ENCODE measurements around the gene IFT88. TPM values are rescaled to one million over a fixed set of nuclear protein-coding genes. Genes with fewer than 3 reads are reported as not detected.

IFT88 gene
- total RNA-seq, 1 donor from 2014 or later, result 8.1 TPM

DNA sequence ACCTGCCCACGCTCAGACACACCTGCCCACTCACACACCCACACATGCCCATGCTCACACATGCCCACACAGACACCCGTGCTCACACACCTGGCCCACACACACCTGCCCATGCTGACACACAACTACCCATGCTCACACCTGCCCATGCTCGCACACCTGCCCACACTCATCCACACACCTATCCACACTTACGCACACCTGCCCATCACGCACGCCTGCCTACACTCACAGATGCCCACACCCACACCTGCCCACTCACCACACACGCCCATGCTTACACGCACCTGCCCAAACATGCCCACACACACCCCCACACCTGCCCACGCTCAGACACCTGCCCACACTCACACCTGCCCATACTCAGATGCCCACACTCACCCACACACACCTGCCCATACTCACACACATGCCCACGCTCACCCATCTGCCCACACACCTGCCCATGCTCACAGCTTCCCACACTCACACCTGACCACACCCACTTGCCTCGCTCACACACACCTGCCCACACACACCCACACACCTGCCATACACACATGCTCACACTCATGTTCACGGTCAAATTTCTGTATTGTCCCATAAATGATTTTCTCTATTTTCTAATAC lies 152.1 kb downstream of the IFT88 start:
- TF ChIP-seq, protein P1, sequence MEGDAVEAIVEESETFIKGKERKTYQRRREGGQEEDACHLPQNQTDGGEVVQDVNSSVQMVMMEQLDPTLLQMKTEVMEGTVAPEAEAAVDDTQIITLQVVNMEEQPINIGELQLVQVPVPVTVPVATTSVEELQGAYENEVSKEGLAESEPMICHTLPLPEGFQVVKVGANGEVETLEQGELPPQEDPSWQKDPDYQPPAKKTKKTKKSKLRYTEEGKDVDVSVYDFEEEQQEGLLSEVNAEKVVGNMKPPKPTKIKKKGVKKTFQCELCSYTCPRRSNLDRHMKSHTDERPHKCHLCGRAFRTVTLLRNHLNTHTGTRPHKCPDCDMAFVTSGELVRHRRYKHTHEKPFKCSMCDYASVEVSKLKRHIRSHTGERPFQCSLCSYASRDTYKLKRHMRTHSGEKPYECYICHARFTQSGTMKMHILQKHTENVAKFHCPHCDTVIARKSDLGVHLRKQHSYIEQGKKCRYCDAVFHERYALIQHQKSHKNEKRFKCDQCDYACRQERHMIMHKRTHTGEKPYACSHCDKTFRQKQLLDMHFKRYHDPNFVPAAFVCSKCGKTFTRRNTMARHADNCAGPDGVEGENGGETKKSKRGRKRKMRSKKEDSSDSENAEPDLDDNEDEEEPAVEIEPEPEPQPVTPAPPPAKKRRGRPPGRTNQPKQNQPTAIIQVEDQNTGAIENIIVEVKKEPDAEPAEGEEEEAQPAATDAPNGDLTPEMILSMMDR (IDR thresholded peaks at IDR 0.05; ENCODE audit: borderline replicate concordance), result no peak
- Histone ChIP-seq H3K4me3 (no peak overlapping the region), H3K27ac (replicated peaks) (no peak overlapping the region), H3K36me3 (no peaks in the 10 kb centered on the region), H3K4me1 (peaks cover 27% of the 10 kb centered on the region), H3K9me3 (replicated peaks) (no peaks in the 10 kb centered on the region), H3K27me3 (ENCODE audit: low read depth) (peaks cover 23% of the 10 kb centered on the region)
- no peak for DNase-seq
- intact Hi-C loops (cut with micrococcal nuclease), result loop anchor here (5.0 to 10.0 kb wide), 2 partner anchors 208 to 224 kb away; no protein-coding TSS in a partner anchor

DNA sequence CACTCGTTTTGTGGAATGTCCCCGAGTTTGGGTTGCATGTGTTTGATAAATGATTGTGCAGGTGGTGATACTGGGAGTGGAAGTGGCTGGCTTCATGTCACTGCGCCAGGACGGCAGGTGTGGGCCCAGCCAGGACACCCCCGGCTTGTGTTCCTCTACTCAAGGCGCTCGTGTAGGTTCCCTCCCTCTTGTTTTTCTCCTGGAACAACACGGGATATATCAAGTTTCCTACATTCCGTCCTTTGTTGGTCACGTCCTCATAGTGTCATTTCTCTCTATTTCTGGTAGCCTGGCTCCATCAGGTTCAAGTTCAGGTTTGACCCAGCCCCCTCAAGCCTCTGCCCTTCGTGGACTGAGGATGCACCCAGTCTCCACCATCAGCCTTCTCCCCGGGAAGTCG lies 152.8 kb downstream of the IFT88 start:
- H3K27me3 ChIP-seq (ENCODE audit: low read depth), result peaks cover 23% of the 10 kb centered on the region
- TF ChIP-seq, protein P1 (IDR thresholded peaks at IDR 0.05; ENCODE audit: borderline replicate concordance), result no peak
- no peaks in the 10 kb centered on the region for H3K36me3 ChIP-seq
- intact Hi-C loops (cut with micrococcal nuclease), result loop anchor here (5.0 to 10.0 kb wide), 2 partner anchors 208 to 225 kb away; no protein-coding TSS in a partner anchor
- no peak overlapping the region for H3K27ac ChIP-seq (replicated peaks)
- peaks cover 20% of the 10 kb centered on the region for H3K4me1 ChIP-seq
- no peak for DNase-seq
- H3K9me3 ChIP-seq (replicated peaks), result no peaks in the 10 kb centered on the region
- no peak overlapping the region for H3K4me3 ChIP-seq

DNA sequence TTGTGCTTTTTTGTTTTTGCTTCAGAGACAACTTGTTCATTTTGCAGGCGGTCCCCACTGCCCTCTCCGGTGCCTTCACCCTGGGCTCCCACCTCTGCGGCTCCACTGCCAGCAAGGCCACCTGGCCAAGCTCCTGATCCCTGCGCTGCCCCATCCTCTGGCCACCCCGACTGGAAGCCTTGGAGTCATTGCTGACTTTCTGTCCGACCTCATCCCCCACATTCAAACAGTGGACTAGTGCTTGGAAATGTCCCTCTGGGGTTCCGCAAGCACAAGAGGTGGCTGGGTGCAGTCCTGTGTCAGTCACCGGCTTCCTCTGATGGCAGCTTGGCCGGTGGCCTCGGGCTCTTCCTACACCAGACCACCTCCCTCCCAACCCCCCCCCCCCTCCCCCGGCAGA lies 153.5 kb downstream of the IFT88 start:
- H3K36me3 ChIP-seq, result no peaks in the 10 kb centered on the region
- H3K27me3 ChIP-seq (ENCODE audit: low read depth), result peaks cover 23% of the 10 kb centered on the region
- TF ChIP-seq, protein P1 (IDR thresholded peaks at IDR 0.05; ENCODE audit: borderline replicate concordance), result no peak
- H3K4me3 ChIP-seq, result no peak overlapping the region
- no peak for DNase-seq
- H3K27ac ChIP-seq (replicated peaks), result no peak overlapping the region
- H3K9me3 ChIP-seq (replicated peaks), result no peaks in the 10 kb centered on the region
- intact Hi-C loops (cut with micrococcal nuclease), result no loop called here
- H3K4me1 ChIP-seq, result peaks cover 18% of the 10 kb centered on the region

DNA sequence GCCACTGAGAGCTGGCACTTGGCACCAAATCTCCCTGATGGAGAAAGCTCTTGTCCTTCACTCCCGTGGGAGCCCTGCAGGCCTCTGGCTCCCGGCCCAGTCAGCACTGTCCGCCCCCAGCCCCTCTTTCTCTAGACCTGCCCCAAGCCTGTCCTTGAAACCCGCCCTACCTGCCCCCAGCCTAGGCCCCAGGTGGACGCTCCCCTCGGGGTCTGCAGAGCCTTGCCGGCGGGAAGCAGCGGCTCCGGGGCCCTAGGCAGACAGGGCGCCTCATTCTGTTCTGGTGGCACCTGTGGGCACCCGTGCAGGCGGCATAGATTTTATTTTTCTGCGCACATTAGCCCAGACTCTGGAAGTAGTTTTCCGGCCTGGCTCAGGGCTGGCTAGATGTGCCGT lies 154.1 kb downstream of the IFT88 start:
- no peak for DNase-seq
- Histone ChIP-seq H3K36me3 (no peaks in the 10 kb centered on the region), H3K9me3 (replicated peaks) (no peaks in the 10 kb centered on the region), H3K27ac (replicated peaks) (no peak overlapping the region), H3K4me1 (peaks cover 18% of the 10 kb centered on the region), H3K4me3 (peak overlapping the region; percentile 64), H3K27me3 (ENCODE audit: low read depth) (peaks cover 23% of the 10 kb centered on the region)
- TF ChIP-seq, protein P1 (IDR thresholded peaks at IDR 0.05; ENCODE audit: borderline replicate concordance), result no peak
- intact Hi-C loops (cut with micrococcal nuclease), result no loop called here

DNA sequence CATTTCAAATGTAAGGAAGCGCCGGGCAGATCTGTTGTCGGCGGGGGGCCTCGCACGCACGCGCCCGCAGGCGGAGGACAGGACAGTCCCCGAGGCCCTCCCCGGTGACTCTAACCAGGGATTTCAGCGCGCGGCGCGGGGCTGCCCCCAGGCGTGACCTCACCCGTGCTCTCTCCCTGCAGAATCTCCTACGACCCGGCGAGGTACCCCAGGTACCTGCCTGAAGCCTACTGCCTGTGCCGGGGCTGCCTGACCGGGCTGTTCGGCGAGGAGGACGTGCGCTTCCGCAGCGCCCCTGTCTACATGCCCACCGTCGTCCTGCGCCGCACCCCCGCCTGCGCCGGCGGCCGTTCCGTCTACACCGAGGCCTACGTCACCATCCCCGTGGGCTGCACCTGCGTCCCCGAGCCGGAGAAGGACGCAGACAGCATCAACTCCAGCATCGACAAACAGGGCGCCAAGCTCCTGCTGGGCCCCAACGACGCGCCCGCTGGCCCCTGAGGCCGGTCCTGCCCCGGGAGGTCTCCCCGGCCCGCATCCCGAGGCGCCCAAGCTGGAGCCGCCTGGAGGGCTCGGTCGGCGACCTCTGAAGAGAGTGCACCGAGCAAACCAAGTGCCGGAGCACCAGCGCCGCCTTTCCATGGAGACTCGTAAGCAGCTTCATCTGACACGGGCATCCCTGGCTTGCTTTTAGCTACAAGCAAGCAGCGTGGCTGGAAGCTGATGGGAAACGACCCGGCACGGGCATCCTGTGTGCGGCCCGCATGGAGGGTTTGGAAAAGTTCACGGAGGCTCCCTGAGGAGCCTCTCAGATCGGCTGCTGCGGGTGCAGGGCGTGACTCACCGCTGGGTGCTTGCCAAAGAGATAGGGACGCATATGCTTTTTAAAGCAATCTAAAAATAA lies 154.7 kb downstream of the IFT88 start:
- Histone ChIP-seq H3K4me3 (peak overlapping the region; percentile 64), H3K9me3 (replicated peaks) (no peaks in the 10 kb centered on the region), H3K27me3 (ENCODE audit: low read depth) (peaks cover 23% of the 10 kb centered on the region), H3K36me3 (no peaks in the 10 kb centered on the region), H3K4me1 (peaks cover 18% of the 10 kb centered on the region), H3K27ac (replicated peaks) (peak overlapping the region; percentile 30)
- TF ChIP-seq, protein P1 (IDR thresholded peaks at IDR 0.05; ENCODE audit: borderline replicate concordance), result no peak
- intact Hi-C loops (cut with micrococcal nuclease), result no loop called here
- peak; percentile 55 for DNase-seq

Data from left ventricle myocardium inferior (tissue), 1 donor.